ENCODE data around the gene C10orf67. TPM values are rescaled to one million over a fixed set of nuclear protein-coding genes. Genes with fewer than 3 reads are reported as not detected.

The C10orf67 gene
- total RNA-seq, 1 experiment from 2014 or later: 0.45 TPM

- Mint-ChIP-seq H3K27ac (ENCODE audit: unreplicated experiment) (no peak overlapping the region), H3K4me1 (ENCODE audit: low read depth, unreplicated experiment) (no peaks in the 10 kb centered on the region), H3K9me3 (ENCODE audit: low read depth, unreplicated experiment) (peaks cover 10% of the 10 kb centered on the region), H3K27me3 (ENCODE audit: unreplicated experiment) (no peaks in the 10 kb centered on the region), H3K36me3 (ENCODE audit: insufficient read depth, unreplicated experiment) (no peaks in the 10 kb centered on the region), H3K4me3 (ENCODE audit: low read depth, unreplicated experiment) (no peak overlapping the region)
- DNase-seq: no peak
- no peak for TF ChIP-seq CTCF (IDR thresholded peaks at IDR 0.05; ENCODE audit: unreplicated experiment)
- CTCF ChIA-PET: interaction anchor here (0.5 kb wide), 1 partner anchor 247 kb away, joined by 4 read pairs; no protein-coding TSS in a partner anchor
- BruUV-seq (replicated peaks): no TSS peak
- intact Hi-C loops (cut with micrococcal nuclease; ENCODE audit: unreplicated experiment): no loop called here
These were observed 106.6 kb downstream of the C10orf67 start for GRCh38 chr10:23238015-23238414.

GRCh38 chr10:23230582-23230981, 114.0 kb downstream of the C10orf67 start:
- BruUV-seq (replicated peaks): no TSS peak
- Mint-ChIP-seq H3K9me3 (ENCODE audit: low read depth, unreplicated experiment) (no peaks in the 10 kb centered on the region), H3K27me3 (ENCODE audit: unreplicated experiment) (peaks cover 36% of the 10 kb centered on the region), H3K36me3 (ENCODE audit: insufficient read depth, unreplicated experiment) (no peaks in the 10 kb centered on the region), H3K4me3 (ENCODE audit: low read depth, unreplicated experiment) (no peak overlapping the region), H3K4me1 (ENCODE audit: low read depth, unreplicated experiment) (no peaks in the 10 kb centered on the region), H3K27ac (ENCODE audit: unreplicated experiment) (no peak overlapping the region)
- intact Hi-C loops (cut with micrococcal nuclease; ENCODE audit: unreplicated experiment): loop anchor here (2.0 kb wide), 1 partner anchor 48 kb away; no protein-coding TSS in a partner anchor
- no peak for DNase-seq
- CTCF ChIA-PET: no interaction called here
- no peak for TF ChIP-seq CTCF (IDR thresholded peaks at IDR 0.05; ENCODE audit: unreplicated experiment)

GRCh38 chr10:23217471-23217870, 127.1 kb downstream of the C10orf67 start:
- CTCF ChIA-PET: no interaction called here

GRCh38 chr10:23205972-23206642, 138.5 kb downstream of the C10orf67 start:
- Mint-ChIP-seq H3K36me3 (ENCODE audit: insufficient read depth, unreplicated experiment) (no peaks in the 10 kb centered on the region), H3K4me3 (ENCODE audit: low read depth, unreplicated experiment) (no peak overlapping the region), H3K4me1 (ENCODE audit: low read depth, unreplicated experiment) (no peaks in the 10 kb centered on the region), H3K9me3 (ENCODE audit: low read depth, unreplicated experiment) (no peaks in the 10 kb centered on the region), H3K27ac (ENCODE audit: unreplicated experiment) (no peak overlapping the region), H3K27me3 (ENCODE audit: unreplicated experiment) (peaks cover 57% of the 10 kb centered on the region)
- intact Hi-C loops (cut with micrococcal nuclease; ENCODE audit: unreplicated experiment): no loop called here
- CTCF ChIA-PET: interaction anchor here (0.6 kb wide), 1 partner anchor 46 kb away, joined by 3 read pairs; no protein-coding TSS in a partner anchor
- DNase-seq: no peak
- BruUV-seq (replicated peaks): no TSS peak
- no peak for TF ChIP-seq CTCF (IDR thresholded peaks at IDR 0.05; ENCODE audit: unreplicated experiment)

More at GRCh38 chr10:23217471-23217870, 127.1 kb downstream of the C10orf67 start:
- Mint-ChIP-seq H3K27ac (ENCODE audit: unreplicated experiment) (no peak overlapping the region), H3K4me3 (ENCODE audit: low read depth, unreplicated experiment) (no peak overlapping the region), H3K9me3 (ENCODE audit: low read depth, unreplicated experiment) (no peaks in the 10 kb centered on the region), H3K4me1 (ENCODE audit: low read depth, unreplicated experiment) (no peaks in the 10 kb centered on the region), H3K27me3 (ENCODE audit: unreplicated experiment) (no peaks in the 10 kb centered on the region), H3K36me3 (ENCODE audit: insufficient read depth, unreplicated experiment) (no peaks in the 10 kb centered on the region)
- no peak for TF ChIP-seq CTCF (IDR thresholded peaks at IDR 0.05; ENCODE audit: unreplicated experiment)
- intact Hi-C loops (cut with micrococcal nuclease; ENCODE audit: unreplicated experiment): no loop called here
- no peak for DNase-seq
- BruUV-seq (replicated peaks): no TSS peak

All from Calu3 (cell line).